Tracheal epithelial cell (primary cell): ENCODE results near the gene FANCD2. TPM values are rescaled to one million over a fixed set of nuclear protein-coding genes. Genes with fewer than 3 reads are reported as not detected.

Experiments
- total RNA-seq: library from RNA; depleted of rRNA; stranded (reverse); fragments of >200 nt; gene quantifications from 2 replicates; pipeline ENCODE4 v1.2.1, GENCODE V29; 2014

Gene FANCD2
- 5.1 and 9.9 TPM in 2 replicates for total RNA-seq

GRCh38 chr3:10026084-10026890 lies at the start of gene FANCD2:
Gene FANCD2, plus strand, starts transcription at chr3:10026437. Its CDS starts 2,221 bp downstream, at chr3:10028658.

GRCh38 chr3:10108091-10108490 lies 81.9 kb downstream of the FANCD2 start, which contains the start of gene FANCD2OS:
Gene FANCD2OS, minus strand, starts transcription at chr3:10108255. Its CDS starts 3,481 bp downstream, at chr3:10104774.

DNA sequence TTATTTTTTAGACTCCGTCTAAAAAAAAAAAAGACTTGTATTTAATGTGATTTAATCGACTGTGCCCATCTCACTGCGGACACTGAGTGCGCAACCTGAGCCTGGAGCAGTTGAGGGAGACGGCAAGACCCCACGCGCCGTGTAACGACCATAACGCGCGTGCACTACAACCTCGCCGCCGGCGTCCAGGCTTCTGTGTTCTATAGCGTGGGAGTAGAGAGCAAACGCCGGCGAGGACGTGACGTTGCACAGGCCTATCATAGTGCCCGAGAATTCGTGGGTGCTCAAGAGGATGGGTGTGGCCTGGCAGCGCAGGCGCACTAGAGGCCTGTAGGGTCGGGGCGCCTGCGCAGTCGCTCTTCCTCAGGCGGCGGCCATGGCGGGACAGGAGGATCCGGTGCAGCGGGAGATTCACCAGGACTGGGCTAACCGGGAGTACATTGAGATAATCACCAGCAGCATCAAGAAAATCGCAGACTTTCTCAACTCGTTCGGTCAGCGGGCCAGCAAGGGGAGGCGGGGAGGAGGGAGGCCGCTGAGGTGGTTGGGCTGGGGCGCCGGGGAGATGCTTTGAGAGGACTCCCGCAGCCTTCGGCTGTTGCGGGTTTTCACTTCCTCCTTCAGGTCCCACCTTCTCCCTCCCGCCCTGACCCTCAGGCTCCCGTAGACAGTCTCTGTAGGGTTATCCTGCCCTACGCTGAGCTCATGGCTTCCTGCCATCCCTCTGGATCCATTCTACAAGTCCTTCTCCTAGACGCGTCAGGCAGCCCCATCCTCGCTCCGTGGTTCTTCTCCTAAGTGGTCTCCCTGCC lies 89.3 kb downstream of the FANCD2 start, which contains the start of gene BRK1:
Gene BRK1, plus strand, starts transcription at position 350 of the 812 bp plus-strand sequence. Its CDS starts 27 bp downstream, at position 377.

Other genes with a start within 250 kb of the FANCD2 start
- gene TADA3, start 234.0 kb upstream of the FANCD2 start, total RNA-seq, result 50.9 and 57.6 TPM in 2 replicates
- 134 and 339 TPM in 2 replicates for gene ARPC4, start 233.4 kb upstream of the FANCD2 start, total RNA-seq
- gene TTLL3, start 216.2 kb upstream of the FANCD2 start, total RNA-seq, result 6.0 and 10.6 TPM in 2 replicates
- 24.8 and 32.2 TPM in 2 replicates for gene RPUSD3, start 182.4 kb upstream of the FANCD2 start, total RNA-seq
- not detected in 2 replicates for gene CIDEC, start 146.2 kb upstream of the FANCD2 start, total RNA-seq
- 24.8 and 28.1 TPM in 2 replicates for gene JAGN1, start 135.8 kb upstream of the FANCD2 start, total RNA-seq
- gene IL17RE, start 123.6 kb upstream of the FANCD2 start, total RNA-seq, result 2.6 and 2.7 TPM in 2 replicates
- 23.6 and 46.9 TPM in 2 replicates for gene IL17RC, start 109.3 kb upstream of the FANCD2 start, total RNA-seq
- gene CRELD1, start 92.6 kb upstream of the FANCD2 start, total RNA-seq, result 19.4 and 30.8 TPM in 2 replicates
- 0.72 and 1.7 TPM in 2 replicates for gene PRRT3, start 74.0 kb upstream of the FANCD2 start, total RNA-seq
- gene EMC3, start 39.6 kb upstream of the FANCD2 start, total RNA-seq, result 39.3 and 48.4 TPM in 2 replicates
- gene FANCD2OS, start 81.8 kb downstream of the FANCD2 start, total RNA-seq, result not detected in 2 replicates
- gene BRK1, start 89.2 kb downstream of the FANCD2 start, total RNA-seq, result 104 and 115 TPM in 2 replicates
- 41.1 and 48.7 TPM in 2 replicates for gene VHL, start 115.3 kb downstream of the FANCD2 start, total RNA-seq
- 4.7 and 40.7 TPM in 2 replicates for gene IRAK2, start 138.5 kb downstream of the FANCD2 start, total RNA-seq
- 8.9 and 9.0 TPM in 2 replicates for gene TATDN2, start 222.0 kb downstream of the FANCD2 start, total RNA-seq